Measurements from ENCODE around the gene FXYD1. TPM values are rescaled to one million over a fixed set of nuclear protein-coding genes. Genes with fewer than 3 reads are reported as not detected.

FXYD1 gene
- total RNA-seq, 1 experiment from 2014 or later, result not detected

DNA sequence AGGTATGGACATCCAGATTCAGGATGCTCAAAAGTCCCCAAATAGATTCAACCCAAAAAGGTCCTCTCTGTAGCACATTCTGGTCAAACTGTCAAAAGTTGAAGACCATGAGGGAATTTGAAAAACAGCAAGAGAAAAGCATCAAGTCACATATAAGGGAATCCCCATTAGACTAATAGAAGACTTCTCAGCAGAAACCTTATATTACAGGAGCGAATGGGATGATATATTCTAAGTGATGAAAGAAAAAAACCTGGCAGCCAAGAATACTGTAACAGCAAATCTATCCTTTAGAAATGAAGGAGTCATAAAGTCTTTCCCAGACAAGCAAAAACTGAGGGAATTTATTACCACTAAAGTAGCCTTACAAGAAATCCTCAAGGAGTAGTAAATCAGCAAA, 45.6 kb downstream of the FXYD1 start:
- Histone ChIP-seq H3K36me3 (ENCODE audit: insufficient read depth, low read length, poor library complexity, severe bottlenecking) (no peaks in the 10 kb centered on the region), H3K9me3 (ENCODE audit: low read depth, low read length, poor library complexity, severe bottlenecking) (no peaks in the 10 kb centered on the region), H3K4me3 (ENCODE audit: low read depth, low read length, poor library complexity, severe bottlenecking) (no peak overlapping the region), H3K27ac (ENCODE audit: low read depth, low read length, poor library complexity, severe bottlenecking) (no peak overlapping the region), H3K4me1 (ENCODE audit: insufficient read depth, low read length, poor library complexity, severe bottlenecking) (no peaks in the 10 kb centered on the region), H3K27me3 (replicated peaks; ENCODE audit: insufficient read depth, low read depth, low read length, poor library complexity) (no peaks in the 10 kb centered on the region)
- ChIA-PET CTCF (no interaction called here), POLR2A (ENCODE audit: low non-redundant PET) (no interaction called here)
- TF ChIP-seq, protein P1, sequence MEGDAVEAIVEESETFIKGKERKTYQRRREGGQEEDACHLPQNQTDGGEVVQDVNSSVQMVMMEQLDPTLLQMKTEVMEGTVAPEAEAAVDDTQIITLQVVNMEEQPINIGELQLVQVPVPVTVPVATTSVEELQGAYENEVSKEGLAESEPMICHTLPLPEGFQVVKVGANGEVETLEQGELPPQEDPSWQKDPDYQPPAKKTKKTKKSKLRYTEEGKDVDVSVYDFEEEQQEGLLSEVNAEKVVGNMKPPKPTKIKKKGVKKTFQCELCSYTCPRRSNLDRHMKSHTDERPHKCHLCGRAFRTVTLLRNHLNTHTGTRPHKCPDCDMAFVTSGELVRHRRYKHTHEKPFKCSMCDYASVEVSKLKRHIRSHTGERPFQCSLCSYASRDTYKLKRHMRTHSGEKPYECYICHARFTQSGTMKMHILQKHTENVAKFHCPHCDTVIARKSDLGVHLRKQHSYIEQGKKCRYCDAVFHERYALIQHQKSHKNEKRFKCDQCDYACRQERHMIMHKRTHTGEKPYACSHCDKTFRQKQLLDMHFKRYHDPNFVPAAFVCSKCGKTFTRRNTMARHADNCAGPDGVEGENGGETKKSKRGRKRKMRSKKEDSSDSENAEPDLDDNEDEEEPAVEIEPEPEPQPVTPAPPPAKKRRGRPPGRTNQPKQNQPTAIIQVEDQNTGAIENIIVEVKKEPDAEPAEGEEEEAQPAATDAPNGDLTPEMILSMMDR (conservative IDR thresholded peaks at IDR 0.05; ENCODE audit: low read depth, low read length), result no peak
- TF ChIP-seq EZH2 (IDR thresholded peaks at IDR 0.05; ENCODE audit: borderline replicate concordance, low read depth, low read length, poor library complexity, severe bottlenecking), result no peak
- DNase-seq (ENCODE audit: low spot score), result no peak
- intact Hi-C loops (cut with micrococcal nuclease; ENCODE audit: unreplicated experiment), result no loop called here
- BruUV-seq (replicated peaks), result no TSS peak

DNA sequence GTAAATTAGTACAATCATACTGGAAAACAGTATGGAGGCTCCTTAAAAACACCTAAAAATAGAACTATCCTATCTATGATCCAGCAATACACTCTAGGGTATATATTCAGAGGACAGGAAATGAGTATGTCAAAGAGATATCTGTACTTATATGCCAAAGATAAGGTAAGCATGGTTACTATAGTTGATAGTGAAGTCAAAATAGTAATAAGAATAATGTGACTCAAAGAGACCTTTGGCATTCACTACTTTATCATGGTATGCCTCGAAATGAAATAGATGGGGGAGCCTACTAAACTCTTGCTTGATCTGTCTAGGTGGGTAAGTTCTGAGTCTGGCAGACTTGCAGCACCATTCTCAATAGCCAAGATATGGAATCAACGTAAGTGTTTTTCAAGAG, 46.3 kb downstream of the FXYD1 start:
- BruUV-seq (replicated peaks), result no TSS peak
- CTCF ChIA-PET, result no interaction called here
- Histone ChIP-seq H3K4me3 (ENCODE audit: low read depth, low read length, poor library complexity, severe bottlenecking) (no peak overlapping the region), H3K27ac (ENCODE audit: low read depth, low read length, poor library complexity, severe bottlenecking) (no peak overlapping the region), H3K4me1 (ENCODE audit: insufficient read depth, low read length, poor library complexity, severe bottlenecking) (no peaks in the 10 kb centered on the region), H3K27me3 (replicated peaks; ENCODE audit: insufficient read depth, low read depth, low read length, poor library complexity) (no peaks in the 10 kb centered on the region), H3K9me3 (ENCODE audit: low read depth, low read length, poor library complexity, severe bottlenecking) (no peaks in the 10 kb centered on the region), H3K36me3 (ENCODE audit: insufficient read depth, low read length, poor library complexity, severe bottlenecking) (no peaks in the 10 kb centered on the region)
- intact Hi-C loops (cut with micrococcal nuclease; ENCODE audit: unreplicated experiment), result no loop called here
- TF ChIP-seq EZH2 (IDR thresholded peaks at IDR 0.05; ENCODE audit: borderline replicate concordance, low read depth, low read length, poor library complexity, severe bottlenecking), result no peak
- TF ChIP-seq, protein P1 (conservative IDR thresholded peaks at IDR 0.05; ENCODE audit: low read depth, low read length), result no peak
- POLR2A ChIA-PET (ENCODE audit: low non-redundant PET), result no interaction called here
- no peak for DNase-seq (ENCODE audit: low spot score)

Other genes starting within 250 kb of the FXYD1 start
- gene ZNF30, start 211.9 kb upstream of the FXYD1 start, total RNA-seq (2021), result 5.0 and 5.2 TPM in 2 replicates
- gene ZNF792, start 174.6 kb upstream of the FXYD1 start, total RNA-seq (2021), result 15.4 and 15.5 TPM in 2 replicates
- gene GRAMD1A, start 138.5 kb upstream of the FXYD1 start, total RNA-seq (2021), result 87.3 and 101 TPM in 2 replicates
- gene SCN1B, start 108.4 kb upstream of the FXYD1 start, total RNA-seq (2021), result 2.0 and 2.3 TPM in 2 replicates
- gene HPN, start 97.1 kb upstream of the FXYD1 start, total RNA-seq (2021), result not detected in 2 replicates
- not detected in 2 replicates for gene FXYD3, start 23.0 kb upstream of the FXYD1 start, total RNA-seq (2021)
- not detected in 2 replicates for gene LGI4, start 3.8 kb upstream of the FXYD1 start, total RNA-seq (2021)
- 0.56 and 0.85 TPM in 2 replicates for gene FXYD7, start 4.4 kb downstream of the FXYD1 start, total RNA-seq (2021)
- 12.7 and 13.6 TPM in 2 replicates for gene FXYD5, start 15.9 kb downstream of the FXYD1 start, total RNA-seq (2021)
- not detected in 2 replicates for gene FAM187B, start 89.9 kb downstream of the FXYD1 start, total RNA-seq (2021)
- 1.9 and 2.9 TPM in 2 replicates for gene LSR, start 110.2 kb downstream of the FXYD1 start, total RNA-seq (2021)
- gene USF2, start 130.1 kb downstream of the FXYD1 start, total RNA-seq (2021), result 82.0 and 90.8 TPM in 2 replicates
- gene HAMP, start 143.7 kb downstream of the FXYD1 start, total RNA-seq (2021), result 0.28 and 0.37 TPM in 2 replicates
- not detected in 2 replicates for gene MAG, start 153.3 kb downstream of the FXYD1 start, total RNA-seq (2021)
- gene CD22, start 190.4 kb downstream of the FXYD1 start, total RNA-seq (2021), result not detected in 2 replicates
- not detected in 2 replicates for gene FFAR1, start 209.1 kb downstream of the FXYD1 start, total RNA-seq (2021)
- 0.15 TPM in 1 of 2 replicates, not detected in the other for gene FFAR3, start 219.6 kb downstream of the FXYD1 start, total RNA-seq (2021)
- gene GPR42, start 232.2 kb downstream of the FXYD1 start, total RNA-seq (2021), result not detected in 2 replicates

Measured in A673 (cell line).